NCI-H524 (cell line): ENCODE results near the gene GLO1.
A peak's percentile ranks its signal among the peaks of the same experiment; 100 is the strongest.
"Not testable (repeated sequence)": the region's sequence is repeated elsewhere in the genome, so short reads cannot be mapped to it uniquely, and the experiment has no call there.

Source experiments
- DNase-seq, 2 experiments: peaks; one replicate each; lab custom pipeline; 2025; lab: John Stamatoyannopoulos, UW

Gene GLO1

DNA sequence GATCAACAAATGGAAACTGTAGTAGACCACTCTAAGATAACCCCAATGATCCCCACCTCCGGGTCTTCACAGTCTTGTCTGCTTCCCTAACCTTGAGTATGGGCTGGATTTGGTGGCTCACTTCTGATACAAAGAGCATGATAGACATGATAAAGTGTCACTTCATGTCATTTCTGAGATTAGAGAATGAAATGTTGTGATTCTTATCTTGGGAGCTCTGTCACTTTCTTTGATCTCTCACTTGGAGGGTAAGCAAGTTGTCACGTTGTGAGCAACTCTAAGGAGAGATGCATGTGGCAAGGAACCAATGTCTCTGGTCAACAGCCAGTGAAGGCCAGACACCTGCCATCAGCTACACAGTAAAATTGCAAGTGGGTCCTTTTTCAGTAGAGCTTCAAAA is 3.0 kb upstream of the GLO1 start:
- no peak for DNase-seq

DNA sequence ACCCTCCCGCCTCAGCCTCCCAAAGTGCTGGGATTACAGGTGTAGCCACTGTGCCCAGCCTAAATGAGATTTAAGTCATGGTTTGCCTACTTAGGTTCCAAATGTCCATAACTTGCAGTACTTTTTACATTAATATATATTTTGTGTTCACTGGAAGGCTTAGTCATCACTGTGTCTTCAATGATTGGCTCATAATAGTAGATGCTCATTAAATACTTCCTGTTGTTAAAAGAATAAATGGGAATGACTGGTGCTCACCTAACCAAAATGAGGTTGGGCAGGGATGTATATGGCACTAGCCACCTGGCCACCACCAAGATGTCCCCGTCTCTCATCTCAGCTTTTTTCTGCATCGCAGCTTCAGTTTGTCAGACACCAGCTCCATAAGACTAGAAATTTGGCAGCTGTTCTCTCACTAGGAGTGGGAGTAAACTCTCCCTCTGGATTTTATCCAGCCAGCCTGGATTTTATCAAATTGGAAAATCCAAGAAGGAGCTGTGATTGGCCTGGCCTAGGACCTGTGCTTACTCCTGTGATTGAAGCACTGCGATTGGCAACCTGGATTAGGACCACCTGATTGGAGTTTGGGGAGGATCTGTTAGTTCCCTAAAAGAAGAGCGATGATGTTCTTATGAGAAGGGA is 1.1 kb upstream of the GLO1 start:
- DNase-seq: no peak

DNA sequence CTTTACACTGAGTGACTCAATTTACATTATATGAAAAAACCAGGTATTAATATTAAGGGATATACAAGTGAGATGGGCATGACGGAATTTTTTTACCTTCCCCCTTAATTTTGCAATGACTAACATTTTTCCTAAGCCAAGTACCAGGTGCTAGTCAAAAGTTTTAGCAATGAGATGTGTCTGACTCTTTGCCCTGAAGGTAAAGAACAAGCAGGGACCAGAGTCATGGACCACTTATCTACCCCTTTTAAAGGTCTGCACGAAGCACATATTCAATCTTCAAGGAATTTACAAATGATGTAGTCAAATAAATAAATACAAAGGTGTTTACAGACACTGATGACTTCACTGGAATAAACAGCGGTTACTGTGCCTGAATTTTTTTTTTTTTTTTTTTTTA is 1.4 kb downstream of the GLO1 start:
- no peak for DNase-seq

DNA sequence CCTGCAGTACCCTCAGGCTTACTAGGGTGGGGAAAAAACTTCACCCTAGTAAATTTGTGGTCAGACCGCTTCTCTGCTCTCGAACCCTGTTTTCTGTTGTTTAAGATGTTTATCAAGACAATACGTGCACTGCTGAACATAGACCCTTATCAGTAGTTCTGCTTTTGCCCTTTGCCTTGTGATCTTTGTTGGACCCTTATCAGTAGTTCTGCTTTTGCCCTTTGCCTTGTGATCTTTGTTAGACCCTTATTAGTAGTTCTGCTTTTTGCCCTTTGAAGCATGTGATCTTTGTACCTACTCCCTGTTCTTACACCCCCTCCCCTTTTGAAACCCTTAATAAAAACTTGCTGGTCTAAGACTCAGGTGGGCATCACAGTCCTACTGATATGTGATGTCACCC is 3.2 kb downstream of the GLO1 start:
- not testable (repeated sequence) for DNase-seq

DNA sequence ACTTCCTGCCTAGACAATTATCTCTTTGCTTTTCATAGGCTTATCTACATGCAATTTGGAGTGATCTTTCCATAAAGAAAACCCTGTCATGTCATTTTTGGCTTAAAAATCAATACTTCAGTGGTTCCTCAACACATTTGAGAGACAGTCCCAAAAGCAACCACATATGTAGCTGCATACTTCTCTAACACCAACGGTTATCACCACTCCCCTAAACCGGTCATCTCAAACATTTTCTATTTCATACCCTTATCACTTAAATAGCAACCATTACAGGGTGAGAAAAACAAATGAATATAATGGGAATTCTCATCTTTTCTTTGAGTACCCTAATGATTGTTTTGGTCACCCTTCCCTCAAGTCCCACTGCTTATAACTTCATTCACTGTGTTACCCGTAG is 5.1 kb downstream of the GLO1 start:
- no peak for DNase-seq

DNA sequence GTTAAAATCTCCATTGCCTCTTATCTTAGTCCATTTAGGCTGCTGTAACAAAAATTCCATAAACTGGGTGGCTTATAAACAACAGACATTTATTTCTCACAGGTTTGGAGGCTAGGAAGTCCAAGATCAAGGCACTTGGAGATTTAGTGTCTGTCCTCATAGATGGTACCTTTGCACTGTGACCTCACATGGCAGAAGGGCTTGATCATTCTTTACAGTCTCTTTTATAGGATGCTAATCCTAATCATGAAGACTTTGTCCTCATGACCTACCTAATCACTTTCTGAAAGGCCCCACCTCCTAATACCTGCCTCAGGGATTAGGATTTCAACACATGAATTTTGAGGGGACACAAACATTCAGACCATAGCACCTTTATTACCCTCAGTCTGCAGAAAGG is 6.6 kb downstream of the GLO1 start:
- no peak for DNase-seq

DNA sequence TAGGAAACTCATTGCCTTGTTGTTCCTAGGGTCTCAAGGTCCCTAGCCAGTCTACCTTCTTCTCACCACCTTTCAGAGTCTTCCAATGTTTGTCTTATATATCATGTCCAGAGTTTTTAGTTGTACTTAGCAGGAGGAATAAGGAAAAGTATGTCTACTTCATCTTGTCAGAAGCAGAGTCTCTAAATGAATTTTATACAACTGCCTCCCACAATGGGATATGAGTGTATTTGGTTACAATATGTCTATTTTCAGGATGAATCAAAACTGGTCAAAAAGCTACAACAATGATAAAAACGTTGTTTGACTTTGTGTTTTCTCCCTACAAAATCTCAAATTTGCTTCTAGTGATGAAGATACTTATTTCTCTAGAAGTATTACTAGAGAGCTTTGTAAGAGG is 7.0 kb downstream of the GLO1 start:
- DNase-seq: no peak

DNA sequence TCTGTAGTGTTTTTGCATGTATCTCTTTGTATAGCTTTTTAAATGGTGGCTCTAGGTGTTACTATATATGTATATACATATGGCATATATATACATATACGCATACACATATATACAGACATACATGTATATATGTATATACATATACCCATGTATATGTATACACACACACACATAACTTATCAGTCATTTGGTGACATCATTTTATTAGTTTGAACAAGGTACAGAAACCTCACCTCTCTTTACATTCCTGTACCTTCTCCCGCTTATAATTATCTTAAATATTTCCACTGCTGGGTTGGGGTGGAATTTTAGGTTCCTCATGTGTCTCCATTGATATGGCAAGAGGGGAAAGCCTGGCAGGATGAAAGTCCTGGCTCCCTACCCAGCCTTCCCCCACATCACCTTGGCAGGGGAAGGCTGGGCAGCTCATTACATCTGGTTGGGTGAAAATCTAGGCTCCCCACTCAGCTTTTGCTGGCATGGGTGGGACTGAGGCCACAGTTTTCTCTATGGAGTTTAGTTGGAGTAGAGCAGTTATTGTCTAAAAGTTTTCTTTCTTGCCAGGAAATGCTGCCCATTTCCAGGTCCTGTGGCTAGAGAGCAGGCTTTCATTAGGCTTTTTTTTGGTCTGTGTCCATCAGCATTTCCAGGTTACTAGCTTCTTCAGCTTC is 7.6 kb downstream of the GLO1 start:
- DNase-seq: no peak

DNA sequence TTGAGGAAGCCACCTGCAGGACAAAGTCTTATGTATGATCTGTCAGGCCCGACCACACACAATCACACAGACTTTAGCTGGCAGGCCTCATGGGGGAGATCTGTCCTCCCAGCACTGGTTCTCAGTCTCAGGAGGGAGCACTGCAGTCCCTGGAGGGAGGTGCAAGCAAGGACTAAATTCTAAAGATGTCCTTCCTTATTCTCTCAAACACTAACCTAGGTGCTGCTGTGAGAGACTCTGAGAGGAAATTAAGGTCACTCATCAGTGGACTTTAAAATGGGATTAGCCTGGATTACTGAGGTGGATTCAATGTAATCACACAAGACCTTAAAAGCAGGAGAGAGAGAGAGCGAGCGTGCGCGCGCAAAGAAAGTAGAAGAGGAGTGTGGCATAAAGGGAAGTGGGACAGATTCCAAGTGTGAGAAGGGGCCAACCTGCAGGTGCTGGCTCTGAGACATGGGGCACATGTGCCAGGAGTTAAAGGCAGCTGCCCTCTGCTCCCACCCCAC is 14.3 kb downstream of the GLO1 start:
- no peak for DNase-seq

DNA sequence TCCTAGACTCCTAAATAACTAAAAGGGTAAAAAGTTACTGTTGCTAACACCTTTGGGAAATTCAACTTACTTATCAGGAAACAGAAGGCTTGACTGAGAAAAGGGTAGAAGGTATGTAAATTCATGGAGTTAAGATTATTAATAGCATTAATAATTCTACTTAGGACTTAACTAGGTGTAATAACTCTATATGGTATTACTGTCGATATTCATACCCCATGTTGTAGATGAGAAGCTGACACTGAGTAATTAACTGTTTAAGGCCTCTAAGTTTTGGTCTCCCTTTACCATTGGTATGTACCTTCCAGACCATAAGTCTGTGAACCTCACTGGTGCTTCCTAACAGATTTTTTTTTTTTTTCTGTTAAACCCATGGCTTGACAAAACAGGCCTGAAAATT is 15.4 kb downstream of the GLO1 start:
- no peak for DNase-seq

DNA sequence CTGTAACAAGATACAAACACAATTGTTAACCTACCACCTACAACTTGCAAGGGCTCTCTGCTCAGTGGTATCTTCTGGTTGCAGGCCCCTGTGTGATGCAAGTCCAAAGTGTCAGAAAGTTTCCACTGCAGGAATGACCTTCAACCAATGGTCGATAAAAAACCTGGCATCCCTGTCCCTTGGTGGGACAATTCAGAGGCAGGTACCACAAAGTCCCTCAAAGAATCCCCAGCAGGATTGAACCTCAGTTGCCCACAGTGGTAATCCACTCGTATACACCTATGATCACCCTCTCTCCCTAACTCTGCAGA is 15.9 kb downstream of the GLO1 start:
- no peak for DNase-seq

DNA sequence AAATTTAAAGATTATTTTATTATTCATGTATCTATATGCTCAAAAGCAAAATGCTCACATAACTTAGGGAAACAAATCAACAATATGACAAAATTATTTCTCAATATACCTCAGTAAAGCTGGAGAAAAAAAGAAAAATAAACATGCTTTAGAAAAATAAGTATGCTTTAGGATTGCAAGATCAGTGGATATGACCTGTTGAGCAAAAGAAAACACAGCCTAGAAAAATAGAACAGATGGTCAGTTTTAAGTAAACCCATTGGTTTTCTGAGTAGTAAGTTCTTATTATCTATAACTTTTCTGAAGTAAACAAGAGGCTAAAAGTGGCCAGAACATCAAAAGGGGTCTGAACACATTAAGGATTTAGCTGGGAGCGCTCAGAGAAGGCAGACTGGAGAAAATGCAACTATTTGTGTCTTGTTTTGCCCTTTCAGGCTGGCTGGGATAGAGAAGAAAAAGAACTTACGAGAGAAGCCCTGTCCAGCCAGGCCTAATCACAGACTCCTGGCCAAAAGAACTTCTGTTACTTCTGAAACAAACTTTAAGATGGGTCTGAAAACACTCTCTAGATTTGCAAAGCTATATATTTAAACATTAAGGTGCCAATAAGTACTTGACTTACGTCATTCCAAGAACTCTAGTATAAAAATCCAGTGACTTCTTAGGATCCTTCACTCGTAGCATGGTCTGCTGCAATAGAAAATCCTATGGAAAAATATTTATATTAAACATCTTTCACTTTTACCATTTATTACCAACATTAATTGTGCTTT is 16.5 kb downstream of the GLO1 start:
- DNase-seq: no peak

DNA sequence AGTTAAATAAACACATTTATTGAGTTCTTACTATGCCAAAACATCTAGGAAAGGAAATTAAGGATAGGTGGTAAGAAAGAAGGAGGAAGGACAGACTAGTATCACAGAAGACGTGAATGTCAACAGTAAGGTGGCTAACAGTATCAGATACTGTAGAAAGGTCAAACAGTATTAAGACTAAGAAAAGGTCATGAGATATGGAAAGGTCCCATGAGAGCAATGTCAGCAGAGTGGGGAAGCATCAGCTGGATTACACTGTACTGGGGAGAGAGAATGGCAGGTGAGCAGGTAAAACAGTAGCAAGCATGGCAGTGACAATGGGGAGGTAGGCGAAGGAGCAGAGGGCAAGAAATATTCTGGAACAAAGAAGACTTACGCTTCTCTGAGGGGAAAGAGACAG is 18.0 kb downstream of the GLO1 start:
- DNase-seq: no peak

DNA sequence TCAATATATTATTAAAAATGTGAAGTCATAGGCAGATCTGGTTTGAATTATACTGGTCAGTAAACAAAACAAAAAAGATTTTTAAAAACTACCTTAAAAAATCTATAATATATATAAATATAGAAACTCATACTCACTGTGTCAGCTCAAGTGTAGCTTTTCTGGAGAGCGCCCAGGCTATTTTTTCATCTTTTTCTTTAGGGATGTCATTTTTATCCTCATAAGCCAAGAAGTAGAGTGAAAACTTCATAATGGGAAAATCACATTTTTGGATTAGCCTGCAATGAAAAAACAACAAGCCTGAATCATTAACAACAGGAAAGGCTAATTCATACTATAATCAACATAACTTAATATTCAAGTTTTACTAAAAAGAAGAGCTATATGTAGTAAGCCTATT is 18.7 kb downstream of the GLO1 start:
- no peak for DNase-seq

DNA sequence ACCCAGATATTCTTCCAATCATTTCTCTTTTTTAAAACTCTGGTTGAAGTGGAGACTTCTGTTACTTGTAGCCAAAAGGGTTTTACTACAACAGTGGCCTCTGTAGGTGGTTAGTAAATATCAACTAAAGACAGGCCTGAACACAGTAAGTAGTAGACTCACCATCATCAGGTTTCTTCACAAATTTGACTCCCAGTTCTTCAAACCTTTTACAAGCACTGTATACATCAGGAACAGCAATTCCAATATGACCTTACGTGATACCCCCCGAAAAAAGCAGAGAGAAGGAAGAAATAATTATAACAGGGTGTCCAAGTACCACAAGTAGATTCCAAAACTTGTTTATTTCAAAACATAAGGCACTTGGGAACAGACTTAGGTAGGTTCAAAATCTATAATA is 21.1 kb downstream of the GLO1 start:
- no peak for DNase-seq

DNA sequence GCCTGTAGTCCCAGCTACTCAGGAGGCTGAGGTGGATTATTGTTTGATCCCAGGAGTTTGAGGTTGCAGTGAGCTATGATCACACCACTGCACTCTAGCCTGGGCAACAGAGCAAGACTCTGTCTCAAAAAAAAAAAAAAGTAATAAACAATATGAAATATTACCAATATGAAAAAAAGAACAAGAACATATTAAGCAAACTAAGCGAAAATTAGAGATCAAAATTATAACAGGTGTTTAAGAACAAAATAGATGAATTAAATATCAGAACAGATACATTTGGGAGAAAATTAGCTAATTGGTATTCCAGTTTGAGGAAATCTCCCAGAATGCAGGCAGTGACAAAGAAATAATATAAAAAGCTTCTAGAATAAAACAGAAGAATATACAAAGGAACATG is 23.3 kb downstream of the GLO1 start:
- DNase-seq: no peak

DNA sequence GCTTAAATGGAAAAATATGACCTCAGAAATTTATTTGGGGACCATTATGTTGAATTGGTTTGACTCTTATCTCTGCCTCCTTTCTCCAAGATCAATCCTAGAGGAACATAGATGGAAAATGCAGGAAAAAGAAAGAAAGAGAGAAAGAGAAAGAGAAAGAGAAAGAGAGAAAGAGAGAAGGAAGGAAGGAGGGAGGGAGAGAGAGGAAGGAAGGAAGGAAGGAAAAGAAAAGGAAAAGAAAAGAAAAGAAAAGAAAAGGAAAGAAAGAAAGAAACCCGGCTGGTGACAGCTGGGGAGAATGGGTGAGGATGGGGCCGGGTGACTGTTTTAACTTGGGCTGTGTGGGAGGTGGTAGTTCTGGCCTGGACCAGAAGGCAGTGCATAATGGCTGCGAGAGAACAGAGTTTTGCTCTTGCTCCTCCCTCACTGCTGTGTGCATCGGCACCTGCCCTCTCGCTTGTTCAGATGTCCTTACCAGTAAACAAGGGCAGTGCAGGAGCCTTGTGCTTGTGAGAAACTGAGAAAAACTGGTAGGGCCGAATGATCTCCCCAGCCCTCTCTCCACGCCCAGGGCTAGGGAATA is 24.7 kb downstream of the GLO1 start:
- no peak for DNase-seq

DNA sequence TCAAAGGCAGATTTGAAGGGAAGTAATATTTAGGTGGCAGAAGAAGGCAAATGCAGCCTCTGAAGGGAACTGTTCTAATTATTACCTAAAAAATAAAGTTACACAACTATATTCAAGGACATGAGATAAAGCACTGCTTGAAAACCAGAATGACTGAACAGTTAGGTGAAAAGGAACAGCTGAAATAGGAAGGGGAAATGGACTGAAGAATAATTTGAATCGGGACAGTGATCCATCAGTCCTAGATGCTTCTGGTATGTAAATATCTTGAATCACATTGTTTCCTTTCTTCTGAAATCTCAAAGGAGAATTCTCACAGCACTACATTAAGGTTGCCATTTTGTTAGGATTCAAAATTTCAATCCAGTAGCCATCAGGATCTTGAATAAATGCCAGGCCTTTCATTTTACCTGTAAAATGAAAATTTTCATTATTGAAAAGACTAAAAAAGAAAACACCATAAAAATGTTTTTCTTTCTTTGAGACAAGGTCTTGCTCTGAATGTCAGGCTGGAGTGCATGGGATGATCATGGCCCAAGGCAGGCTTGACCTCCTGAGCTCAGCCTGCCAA is 25.9 kb downstream of the GLO1 start:
- DNase-seq: no peak

DNA sequence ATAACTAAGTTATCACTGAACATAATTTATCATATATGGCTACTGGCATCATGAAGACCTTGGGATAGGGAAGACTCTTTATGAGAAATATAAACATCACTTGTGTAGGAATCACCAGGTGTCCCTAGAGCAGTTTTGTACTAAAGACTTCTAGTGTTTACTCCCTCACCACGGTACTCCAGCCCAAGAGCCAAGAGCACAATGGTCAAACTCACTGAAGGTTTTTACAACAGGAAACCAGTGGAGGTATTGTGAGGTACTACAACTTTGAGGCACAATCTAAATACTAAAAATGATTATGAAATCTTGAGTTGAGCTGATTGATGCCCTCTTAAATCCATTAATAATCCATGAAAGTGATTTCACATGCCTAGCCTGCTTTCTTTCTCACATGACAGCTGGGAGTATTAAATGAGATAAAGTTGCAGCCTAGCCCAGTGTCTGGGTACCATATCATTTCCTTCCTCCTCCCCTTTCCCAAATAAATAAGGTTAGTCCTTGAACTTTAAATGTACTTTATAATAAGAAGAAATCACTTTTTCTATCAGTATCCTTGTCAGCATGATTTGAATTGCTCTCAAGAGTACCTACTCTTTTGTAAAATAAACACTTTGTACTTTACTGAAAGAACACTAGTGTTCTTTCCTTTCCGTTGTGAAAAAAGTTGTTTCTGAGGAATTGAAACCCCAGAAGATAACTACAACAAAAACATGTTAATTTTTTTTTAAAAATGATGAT is 26.5 kb downstream of the GLO1 start:
- DNase-seq: no peak

DNA sequence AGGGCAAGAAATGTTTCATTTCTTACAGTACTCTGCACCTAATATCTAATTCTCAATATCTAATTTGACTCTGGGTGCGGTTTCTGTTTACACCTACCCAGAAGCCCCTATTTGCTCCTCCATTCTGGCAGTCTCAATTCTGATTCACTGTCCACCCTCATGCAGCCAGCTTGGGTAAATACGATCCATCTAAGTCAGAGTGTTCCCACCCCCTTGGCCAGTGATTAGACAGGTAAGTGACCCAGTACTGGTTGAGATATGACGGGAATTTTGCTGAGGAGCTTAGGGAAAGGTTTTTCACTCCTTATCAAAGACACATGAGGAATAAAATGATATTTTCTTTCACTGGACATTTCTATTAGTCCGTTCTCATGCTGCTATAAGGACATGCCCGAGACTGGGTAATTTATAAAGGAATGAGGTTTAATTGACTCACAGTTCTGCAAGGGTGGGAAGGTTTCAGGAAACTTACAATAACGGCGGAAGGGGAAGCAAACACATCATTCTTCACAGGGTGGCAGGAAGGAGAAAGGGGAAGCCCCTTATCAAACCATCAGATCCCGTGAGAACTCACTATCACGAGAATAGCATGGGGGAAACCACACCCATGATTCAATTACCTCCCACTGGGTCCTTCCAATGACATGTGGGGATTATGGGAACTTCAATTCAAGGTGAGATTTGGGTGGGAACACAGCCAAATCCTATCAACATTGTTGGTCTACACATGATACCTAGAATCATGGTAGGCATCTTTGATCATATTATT is 29.4 kb downstream of the GLO1 start:
- DNase-seq: no peak

DNA sequence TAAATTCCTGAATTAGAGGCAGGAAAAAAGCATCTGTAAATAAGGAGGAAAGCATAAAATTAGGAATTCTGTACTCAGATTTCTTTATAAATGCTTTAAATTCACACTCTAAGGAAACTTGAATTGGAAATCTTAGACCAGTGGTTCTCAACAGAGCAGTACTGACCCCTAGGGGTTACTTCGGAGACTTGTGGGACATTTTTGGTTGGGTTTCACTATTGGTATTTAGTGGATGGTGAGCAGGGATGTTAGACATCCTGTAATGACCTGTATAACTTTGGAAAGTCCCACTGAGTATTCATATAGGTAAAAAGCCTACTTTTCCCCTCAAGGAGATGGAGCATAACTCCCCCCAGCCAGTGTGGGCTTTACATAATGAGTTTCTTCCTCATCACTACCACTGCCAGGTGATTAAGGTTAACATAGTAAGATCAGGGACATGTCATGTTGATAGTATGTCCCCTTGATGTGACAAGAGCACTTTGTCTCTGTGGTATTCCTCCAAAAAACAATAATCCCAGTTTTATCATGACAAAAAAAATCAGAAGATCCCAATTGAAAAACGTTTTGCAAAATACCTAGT is 31.0 kb downstream of the GLO1 start:
- peak; percentile 7 to 68 for DNase-seq
